HG02852 (cell line): ENCODE measurements around the gene NPSR1.

Source experiments
- ATAC-seq: cut with Tn5 transposase; IDR thresholded peaks from one replicate; pipeline ENCODE4 v1.9.1; 2021; ENCODE audit warnings: mild to moderate bottlenecking, moderate library complexity; ENCODE audit not compliant: unreplicated experiment

NPSR1 gene

GRCh38 chr7:34720289-34720688, 62.3 kb downstream of the NPSR1 start:
- no peak for ATAC-seq

GRCh38 chr7:34723338-34723737, 65.3 kb downstream of the NPSR1 start:
- ATAC-seq, result no peak

DNA sequence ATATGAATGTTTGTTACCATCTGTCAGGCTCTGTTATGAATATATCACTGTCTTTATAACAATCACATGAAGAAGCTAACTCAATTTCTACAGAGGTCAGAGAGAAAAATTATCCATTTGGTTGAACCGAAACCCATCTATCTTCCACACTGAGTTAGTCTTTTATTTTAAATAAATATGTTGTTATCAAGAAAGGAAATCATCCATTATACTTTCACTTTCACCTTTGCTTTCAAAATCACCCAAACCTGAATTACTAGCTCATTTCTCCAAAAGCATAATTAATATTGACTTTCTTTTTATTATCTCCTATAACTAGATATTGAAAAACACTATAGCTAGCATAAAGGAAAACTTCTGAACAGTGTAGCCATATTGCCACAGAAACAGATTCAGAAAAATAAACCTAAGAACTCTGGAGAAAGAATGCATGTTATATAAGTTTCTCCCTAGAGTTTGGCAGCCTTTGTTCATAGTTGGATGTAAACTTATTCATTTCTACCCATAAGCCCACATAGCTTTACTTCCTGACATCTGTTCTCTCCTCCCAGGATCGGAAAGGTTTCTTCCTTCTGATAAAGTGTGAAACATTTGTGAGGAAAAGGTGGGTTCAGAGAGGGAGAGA, 66.0 kb downstream of the NPSR1 start:
- no peak for ATAC-seq

DNA sequence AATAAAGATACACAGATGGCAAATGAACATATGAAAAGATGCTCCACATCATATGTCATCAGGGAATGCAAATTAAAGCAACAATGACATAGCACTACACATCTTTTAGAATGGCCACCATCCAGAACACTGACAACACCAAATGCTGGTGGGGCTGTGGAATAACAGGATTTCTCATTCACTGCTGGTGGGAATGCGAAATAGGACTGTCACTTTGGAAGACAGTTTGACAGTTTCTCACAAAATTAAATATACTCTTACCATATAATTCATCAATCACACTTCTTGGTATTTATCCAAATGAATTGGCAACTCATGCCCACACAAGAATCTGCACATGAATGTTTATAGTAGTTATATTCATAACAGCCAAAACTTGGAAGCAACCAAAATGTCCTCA, 68.2 kb downstream of the NPSR1 start:
- ATAC-seq, result no peak

DNA sequence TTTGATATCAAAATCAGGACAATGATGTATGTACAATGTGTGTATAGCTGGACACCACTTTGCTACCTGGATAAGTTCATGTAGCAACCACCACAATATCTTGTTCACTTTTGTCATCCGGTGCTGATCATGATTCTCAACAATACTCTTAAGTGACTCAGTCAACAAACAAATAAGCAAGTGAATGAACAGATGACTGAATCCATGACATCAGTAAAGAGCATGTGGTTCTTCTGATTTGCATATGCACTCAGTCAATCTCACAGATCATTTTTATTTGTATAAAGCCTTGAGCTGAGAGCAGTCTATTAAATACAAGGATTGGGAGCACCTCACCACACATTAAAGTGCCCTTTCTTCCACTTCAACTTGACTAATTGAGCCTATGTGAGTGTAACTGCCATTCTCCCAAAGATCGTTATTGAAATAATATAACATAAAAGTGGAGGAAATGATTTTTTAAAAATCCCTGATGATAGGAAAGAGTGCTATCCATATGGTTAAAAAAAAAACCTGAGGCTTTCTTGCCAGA, 69.5 kb downstream of the NPSR1 start:
- no peak for ATAC-seq

GRCh38 chr7:34728156-34728555, 70.1 kb downstream of the NPSR1 start:
- no peak for ATAC-seq

DNA sequence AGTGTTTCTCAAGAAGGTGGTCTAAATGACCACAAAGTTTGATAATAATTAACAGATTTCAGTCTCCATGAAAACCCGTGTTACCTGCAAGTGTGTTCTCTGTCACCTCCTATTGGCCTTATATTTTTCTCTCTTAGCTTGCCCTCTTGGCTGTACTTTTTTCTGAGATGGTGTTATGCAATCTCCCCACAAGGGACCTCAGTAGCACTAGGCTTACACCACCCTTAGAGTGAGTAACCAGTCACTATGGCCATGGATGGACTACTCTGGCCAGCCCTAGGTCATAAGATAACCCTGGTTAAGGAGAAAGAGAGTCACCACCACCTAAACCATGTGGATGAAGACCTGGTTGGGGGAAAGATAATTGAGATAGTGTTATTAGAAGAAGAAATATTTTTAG, 76.8 kb downstream of the NPSR1 start:
- no peak for ATAC-seq

DNA sequence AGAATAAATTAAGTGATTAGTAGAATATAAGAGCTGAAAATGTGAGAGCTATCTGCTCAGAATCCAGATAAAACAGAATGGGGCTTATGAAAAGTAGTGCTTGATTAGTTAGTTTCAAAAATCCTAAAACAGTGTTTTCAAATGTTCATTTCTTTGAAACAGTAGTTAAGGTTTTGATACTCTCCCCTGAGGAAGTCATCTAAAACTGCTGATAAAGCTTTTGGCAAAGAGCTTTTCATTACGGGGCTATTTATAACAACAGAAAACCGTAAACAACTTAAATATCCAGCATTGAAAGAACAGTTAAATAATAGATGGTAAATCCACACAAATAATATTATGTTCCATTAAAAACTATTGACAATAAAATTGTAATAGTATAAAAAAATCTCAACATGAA, 77.5 kb downstream of the NPSR1 start:
- no peak for ATAC-seq

- ATAC-seq, result no peak
Measured at GRCh38 chr7:34739651-34740300, 81.8 kb downstream of the NPSR1 start.

DNA sequence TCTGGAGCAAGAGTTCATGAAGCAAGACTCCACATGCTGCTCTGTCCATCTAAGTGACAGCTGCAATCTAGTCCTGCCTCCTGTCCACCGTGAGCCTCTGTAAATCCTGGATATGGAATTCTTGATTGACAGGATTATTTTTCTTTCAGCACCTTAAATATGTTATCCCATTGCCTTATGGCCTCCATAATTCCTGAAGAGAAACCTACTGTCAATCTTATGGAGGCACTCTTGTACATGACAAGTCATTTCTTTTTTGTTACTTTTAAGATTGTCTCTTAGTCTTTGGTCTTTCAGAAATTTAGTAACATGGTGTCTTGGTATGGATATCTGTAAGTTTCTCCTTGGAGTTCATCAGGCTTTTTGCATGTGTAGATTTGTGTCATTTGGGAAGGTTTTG, 82.8 kb downstream of the NPSR1 start:
- no peak for ATAC-seq

DNA sequence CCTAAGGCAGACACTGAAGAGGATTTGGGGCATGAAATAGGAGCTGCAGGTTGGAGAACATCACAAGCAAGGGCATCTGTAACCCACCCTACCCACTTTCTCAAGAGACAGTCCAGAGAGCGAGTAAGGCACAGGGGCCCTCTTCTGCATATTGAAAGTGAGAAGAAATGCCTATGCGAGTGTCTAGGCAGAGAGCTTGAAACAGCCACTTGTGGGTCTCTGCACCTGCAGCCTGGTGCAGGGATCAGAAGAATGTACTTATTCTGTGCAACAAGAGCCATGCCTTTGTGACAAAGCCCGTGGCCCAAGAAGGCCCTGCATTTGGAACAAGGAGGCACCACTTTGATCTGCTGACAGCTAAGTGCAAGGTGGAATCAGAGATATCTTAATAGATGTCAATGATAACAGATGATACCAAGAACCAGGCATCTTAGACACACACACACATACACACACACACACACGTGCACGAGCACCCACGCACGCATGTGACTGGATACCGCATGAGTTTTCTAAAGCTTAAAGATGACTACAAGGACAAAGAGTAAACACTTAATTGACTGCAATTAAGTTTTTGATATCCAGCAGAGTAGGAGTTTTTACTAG, 89.3 kb downstream of the NPSR1 start:
- ATAC-seq, result no peak

DNA sequence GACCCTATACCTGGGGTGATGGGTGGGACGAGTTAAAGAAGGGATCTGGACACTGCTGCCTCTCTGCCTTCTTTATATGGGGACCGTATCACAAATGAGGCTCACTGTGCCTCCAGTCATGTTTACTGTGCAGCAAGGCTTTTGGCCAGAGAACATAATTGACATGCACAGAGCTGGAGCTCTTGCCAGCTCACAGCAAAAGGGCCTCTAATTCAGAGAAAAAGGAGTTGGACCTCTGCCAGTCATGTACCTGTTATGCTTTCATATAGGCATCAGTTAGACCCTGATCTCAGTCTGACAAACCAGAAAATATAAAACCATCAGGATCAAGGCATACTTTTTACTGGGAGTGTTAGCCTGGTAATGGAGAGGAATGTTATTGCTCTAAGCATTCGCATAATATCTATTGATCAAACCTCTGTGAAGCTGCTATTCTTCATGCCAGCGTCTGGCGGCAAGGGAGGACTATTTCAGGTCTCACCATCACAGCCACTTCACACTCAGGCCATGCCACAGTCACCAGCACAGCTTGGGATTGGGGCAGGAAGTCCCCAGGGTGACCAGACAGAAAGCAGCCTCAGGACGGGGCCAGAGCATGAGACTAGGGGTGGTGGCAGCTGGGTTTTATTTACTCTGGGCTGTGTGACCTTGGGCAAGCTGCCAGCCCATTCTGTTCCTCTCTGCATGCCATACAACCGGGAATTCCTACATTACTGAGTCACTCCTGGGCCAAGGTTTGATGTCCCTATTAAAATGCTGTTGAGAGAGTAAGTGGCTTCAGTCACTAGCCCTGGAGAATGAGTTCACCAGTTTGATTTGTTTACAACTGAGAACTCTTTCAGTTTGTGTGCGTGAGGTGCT, 90.1 kb downstream of the NPSR1 start:
- ATAC-seq, result no peak

DNA sequence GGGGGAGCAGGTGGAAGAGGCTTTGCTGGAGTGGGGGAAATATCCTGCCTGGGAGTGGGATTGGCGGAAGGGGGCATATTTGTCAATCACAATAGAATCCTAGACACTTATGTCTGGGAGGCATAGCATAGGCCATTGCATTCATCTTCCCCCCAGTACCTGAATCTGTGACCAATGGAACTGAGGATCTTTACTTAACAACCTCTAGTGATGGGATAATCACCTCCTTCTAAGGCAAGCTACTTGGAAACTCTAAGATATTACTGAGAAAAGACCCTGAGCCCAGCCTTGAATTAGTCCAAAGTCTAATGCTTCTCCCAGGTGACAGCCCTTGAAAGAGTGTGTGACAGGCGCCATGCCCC, 90.7 kb downstream of the NPSR1 start:
- ATAC-seq, result no peak

DNA sequence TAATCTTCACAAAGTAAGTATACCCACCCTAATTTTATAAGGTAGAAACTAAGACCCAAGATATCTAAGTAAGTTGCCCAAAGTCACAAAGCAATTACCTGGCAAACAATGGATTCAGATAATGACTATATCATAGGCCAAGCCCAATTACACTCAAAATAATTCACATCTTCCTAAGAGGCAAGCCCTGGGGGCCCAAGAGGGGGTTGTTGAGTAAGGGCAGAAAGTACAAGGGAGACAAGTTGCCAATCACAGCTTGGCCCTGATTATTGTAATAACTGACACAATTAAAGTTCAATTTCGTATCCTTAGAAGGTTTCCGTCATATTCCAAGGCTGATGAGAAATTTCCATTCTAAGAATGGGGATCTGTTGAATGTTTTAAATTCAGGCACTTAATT, 91.4 kb downstream of the NPSR1 start:
- no peak for ATAC-seq

- no peak for ATAC-seq
Measured at GRCh38 chr7:34750209-34750608, 92.2 kb downstream of the NPSR1 start.

GRCh38 chr7:34750636-34751035, 92.6 kb downstream of the NPSR1 start:
- ATAC-seq, result no peak

GRCh38 chr7:34751725-34752643, 94.0 kb downstream of the NPSR1 start:
- ATAC-seq, result no peak

DNA sequence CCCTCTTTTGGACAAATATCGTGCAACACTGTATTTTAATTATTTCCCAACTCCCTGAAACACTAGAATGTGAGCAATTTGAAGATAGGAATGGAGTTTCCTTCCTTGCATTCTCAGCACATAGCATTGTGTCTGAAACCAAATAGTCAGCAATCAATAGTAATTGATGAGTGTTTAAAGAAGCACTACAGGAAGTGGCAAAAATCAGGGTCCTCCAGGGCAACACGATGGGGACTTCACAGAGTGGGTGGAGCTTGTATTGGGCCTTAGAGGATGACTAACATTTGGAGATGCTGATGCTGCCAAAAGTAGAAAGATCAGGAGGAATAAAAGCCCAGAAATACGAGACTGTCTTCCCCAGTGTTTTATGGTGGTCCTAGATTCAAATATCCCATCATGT, 94.9 kb downstream of the NPSR1 start:
- ATAC-seq, result no peak

DNA sequence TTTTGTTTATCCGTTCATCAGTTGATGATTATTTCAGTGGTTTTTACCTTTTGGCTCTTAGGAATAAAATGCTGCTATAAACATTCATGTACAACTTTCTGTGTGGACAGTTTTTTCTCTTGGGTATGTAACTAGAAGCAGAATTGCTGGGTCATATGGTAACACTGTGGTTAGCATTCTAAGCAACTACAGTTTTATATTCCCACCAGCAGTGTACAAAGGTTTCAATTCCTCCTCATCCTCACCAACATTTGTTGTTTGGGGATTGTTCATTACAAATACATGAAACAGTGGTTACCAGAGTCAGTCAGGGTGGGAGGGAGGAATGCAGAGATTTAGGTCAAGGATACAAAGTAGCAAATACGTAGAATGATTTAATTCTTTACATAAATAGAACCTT, 97.0 kb downstream of the NPSR1 start:
- ATAC-seq, result no peak

- ATAC-seq, result no peak
Measured at GRCh38 chr7:34756025-34756437, 98.0 kb downstream of the NPSR1 start.
